HFFc6 (cell line): Measurements from ENCODE around the gene PITX2. TPM values are rescaled to one million over a fixed set of nuclear protein-coding genes. Genes with fewer than 3 reads are reported as not detected.
"Not testable (repeated sequence)": the region's sequence is repeated elsewhere in the genome, so short reads cannot be mapped to it uniquely, and the experiment has no call there.

ENCODE experiments used
- DNase-seq: peaks from one replicate; pipeline ENCODE4 v3.0.0-alpha.2; 2018
- H3K27ac Mint-ChIP-seq: 2 replicates; pipeline ENCODE4 v1.8.0; 2020; ENCODE audit warnings: mild to moderate bottlenecking, mixed read lengths
- H3K27me3 Mint-ChIP-seq: 2 replicates; pipeline ENCODE4 v1.8.0; 2021; ENCODE audit warnings: mild to moderate bottlenecking, moderate library complexity, mixed read lengths; ENCODE audit not compliant: insufficient read depth
- H3K36me3 Mint-ChIP-seq: 2 replicates; pipeline ENCODE4 v1.8.0; 2021; ENCODE audit warnings: low read depth, mixed read lengths
- H3K4me1 Mint-ChIP-seq: 2 replicates; pipeline ENCODE4 v1.8.0; 2020; ENCODE audit warnings: low read depth, mixed read lengths
- H3K4me3 Mint-ChIP-seq: 2 replicates; pipeline ENCODE4 v1.8.0; 2020; ENCODE audit warnings: mild to moderate bottlenecking, moderate library complexity, mixed read lengths
- H3K9me3 Mint-ChIP-seq: 2 replicates; pipeline ENCODE4 v1.8.0; 2020; ENCODE audit warnings: mild to moderate bottlenecking, mixed read lengths
- total RNA-seq, 6 experiments: library from RNA; stranded (reverse); fragmentation: NEBNext Ultra II Directional; extraction: Animal tissue kit (Norgen Biotek cat#: 25700); gene quantifications; 2 replicates in 1 of 6; 3 replicates in 5 of 6; pipeline ENCODE4 v1.2.3, GENCODE V29; 2021
- TF ChIP-seq, protein P1 (sequence below): fragments of 200-600 bp; sonication (generic); IDR thresholded peaks from 2 replicates; pipeline ENCODE4 v1.5.0; 2021; ENCODE audit warnings: antibody characterized with exemption, mild to moderate bottlenecking

Gene PITX2
- total RNA-seq, 6 experiments from 2014 or later = 15.9 to 22.8 (median 17.9) TPM

DNA sequence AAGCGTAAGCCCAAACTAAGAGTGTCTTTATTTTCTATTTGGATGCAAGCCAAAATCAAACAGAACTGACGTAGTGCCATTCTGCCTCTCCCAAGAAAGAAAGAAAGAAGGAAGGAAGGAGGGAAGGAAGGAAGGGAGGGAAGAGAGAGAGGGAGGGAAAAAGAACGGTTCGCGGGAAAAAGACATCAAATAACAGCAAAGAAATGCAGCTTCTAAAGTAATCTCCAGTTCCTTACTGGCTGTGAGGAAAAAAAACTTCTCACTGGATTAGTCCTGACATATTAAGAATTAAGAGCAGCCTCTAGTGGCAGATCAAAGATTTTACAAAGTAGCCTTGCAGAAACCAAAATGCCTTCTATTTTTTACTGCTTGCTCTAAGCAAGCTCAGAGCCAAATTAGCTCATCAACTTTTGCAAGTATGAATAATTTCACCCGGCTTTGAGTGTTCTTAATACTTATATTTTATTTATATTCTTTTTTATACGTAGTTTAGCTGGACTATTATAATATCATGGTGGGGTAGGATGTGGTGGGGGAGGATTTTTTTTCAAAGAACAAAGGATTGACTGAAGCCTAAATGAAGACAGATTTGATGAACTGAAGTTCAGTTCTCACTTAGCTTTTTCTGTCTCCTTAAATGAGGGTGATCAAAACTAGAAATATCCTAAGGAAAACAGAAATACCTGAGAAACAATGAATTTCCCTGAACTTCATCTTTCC, 36.6 kb downstream of the PITX2 start:
- Mint-ChIP-seq H3K27me3 (peaks cover 3% of the 10 kb centered on the region), H3K4me1 (peaks cover 6% of the 10 kb centered on the region; the same call in 1 of the 2 replicates), H3K4me3 (peak overlapping the region; percentile 74; the same call in 1 of the 2 replicates), H3K36me3 (no peaks in the 10 kb centered on the region), H3K27ac (no peak overlapping the region), H3K9me3 (no peaks in the 10 kb centered on the region)
- TF ChIP-seq, protein P1, sequence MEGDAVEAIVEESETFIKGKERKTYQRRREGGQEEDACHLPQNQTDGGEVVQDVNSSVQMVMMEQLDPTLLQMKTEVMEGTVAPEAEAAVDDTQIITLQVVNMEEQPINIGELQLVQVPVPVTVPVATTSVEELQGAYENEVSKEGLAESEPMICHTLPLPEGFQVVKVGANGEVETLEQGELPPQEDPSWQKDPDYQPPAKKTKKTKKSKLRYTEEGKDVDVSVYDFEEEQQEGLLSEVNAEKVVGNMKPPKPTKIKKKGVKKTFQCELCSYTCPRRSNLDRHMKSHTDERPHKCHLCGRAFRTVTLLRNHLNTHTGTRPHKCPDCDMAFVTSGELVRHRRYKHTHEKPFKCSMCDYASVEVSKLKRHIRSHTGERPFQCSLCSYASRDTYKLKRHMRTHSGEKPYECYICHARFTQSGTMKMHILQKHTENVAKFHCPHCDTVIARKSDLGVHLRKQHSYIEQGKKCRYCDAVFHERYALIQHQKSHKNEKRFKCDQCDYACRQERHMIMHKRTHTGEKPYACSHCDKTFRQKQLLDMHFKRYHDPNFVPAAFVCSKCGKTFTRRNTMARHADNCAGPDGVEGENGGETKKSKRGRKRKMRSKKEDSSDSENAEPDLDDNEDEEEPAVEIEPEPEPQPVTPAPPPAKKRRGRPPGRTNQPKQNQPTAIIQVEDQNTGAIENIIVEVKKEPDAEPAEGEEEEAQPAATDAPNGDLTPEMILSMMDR = peak; percentile 80
- peak; percentile 79 for DNase-seq

DNA sequence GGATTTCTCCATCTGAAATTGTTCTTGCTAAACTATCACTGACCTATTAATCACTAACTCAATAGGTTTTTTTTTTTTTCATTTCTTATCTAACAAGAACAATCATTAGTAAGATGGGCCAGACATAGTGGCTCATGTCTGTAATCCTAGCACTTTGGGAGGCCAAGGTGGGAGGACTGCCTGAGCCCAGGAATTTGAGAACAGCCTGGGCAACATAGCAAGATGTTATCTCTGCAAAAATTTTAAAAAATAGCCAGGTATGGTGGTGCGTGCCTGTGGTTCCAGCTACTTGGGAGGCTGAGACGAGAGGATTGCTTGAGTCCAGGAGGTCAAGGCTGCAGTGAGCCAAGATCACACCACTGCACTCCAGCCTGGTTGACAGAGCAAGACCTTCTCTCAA, 46.2 kb downstream of the PITX2 start:
- DNase-seq, H3K27ac Mint-ChIP-seq, H3K4me3 Mint-ChIP-seq, H3K9me3 Mint-ChIP-seq, H3K36me3 Mint-ChIP-seq: not testable (repeated sequence)
- Mint-ChIP-seq H3K27me3 (peaks cover 10% of the 10 kb centered on the region), H3K4me1 (peaks cover 11% of the 10 kb centered on the region)

Other genes with a start within 250 kb of the PITX2 start
- gene ENPEP, start 146.9 kb downstream of the PITX2 start, total RNA-seq = under 1 TPM in 3 of 6 experiments, not detected in 3; 0.03 to 0.07 (median 0.03) TPM